Endometrial microvascular endothelial cells (primary cell): Measurements from ENCODE around the gene HBEGF. TPM values are rescaled to one million over a fixed set of nuclear protein-coding genes. Genes with fewer than 3 reads are reported as not detected.

Experiments used
- in situ Hi-C: cut with HindIII; loops from 2 replicates; pipeline ENCODE4 v1.10.0; 2017; ENCODE audit warnings: low sequenced_read_pairs, low pct_unique_long_range_greater_than_20kb; ENCODE audit errors: inconsistent ontology term
- total RNA-seq: library from RNA; depleted of rRNA; stranded (reverse); fragments of >200 nt; gene quantifications from one replicate; pipeline ENCODE4 v1.2.3, GENCODE V29; 2015; ENCODE audit errors: inconsistent ontology term

The HBEGF gene
- total RNA-seq, 1 donor from 2014 or later = 60.5 TPM

DNA sequence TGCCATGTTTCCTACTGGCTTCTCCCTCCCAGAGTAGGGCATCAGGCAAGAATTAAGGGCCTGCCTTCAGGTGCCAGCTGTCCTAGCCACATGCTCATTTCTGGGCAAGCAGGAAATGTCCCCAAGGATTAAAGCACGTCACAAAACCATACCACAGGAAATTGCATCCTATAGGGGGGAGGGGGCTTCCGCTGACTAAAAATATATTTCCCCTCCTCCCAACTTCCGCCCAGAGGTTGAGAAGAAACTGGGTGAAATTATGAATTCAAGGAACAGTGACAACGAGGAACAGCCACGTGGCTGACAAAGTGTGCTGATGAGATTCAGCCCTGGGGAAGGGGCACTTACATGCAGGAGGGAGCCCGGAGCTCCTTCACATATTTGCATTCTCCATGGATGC is 4.1 kb downstream of the HBEGF start:
- in situ Hi-C loops = loop anchor here (25.0 kb wide), 1 partner anchor 220 kb away; the partner anchor contains the start of genes APBB3, SLC35A4 and SRA1

DNA sequence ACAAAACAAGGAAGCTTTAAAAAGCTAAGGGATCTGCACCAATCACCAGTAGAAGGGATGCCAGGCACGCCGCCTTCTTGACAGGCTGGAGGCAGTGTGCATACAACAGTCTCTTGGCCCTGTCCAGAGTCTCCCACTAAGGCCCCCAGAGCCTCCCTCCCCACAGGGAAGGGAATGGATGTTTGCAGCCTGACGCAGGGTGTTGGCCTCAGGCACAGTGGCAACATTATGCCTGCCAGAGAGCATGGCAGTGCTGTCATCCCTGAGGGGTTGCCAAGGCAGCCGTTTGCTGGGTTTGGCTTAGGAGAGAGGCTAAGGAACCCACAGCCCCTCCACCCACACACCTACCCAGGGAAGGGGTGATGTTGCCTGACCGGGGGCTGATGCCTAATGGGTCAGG is 4.8 kb downstream of the HBEGF start:
- in situ Hi-C loops = loop anchor here (25.0 kb wide), 1 partner anchor 221 kb away; the partner anchor contains the start of genes APBB3, SLC35A4 and SRA1

- in situ Hi-C loops = loop anchor here (25.0 kb wide), 1 partner anchor 222 kb away; the partner anchor contains the start of genes APBB3, SLC35A4 and SRA1
Observed at GRCh38 chr5:140340605-140341121, 5.7 kb downstream of the HBEGF start.

DNA sequence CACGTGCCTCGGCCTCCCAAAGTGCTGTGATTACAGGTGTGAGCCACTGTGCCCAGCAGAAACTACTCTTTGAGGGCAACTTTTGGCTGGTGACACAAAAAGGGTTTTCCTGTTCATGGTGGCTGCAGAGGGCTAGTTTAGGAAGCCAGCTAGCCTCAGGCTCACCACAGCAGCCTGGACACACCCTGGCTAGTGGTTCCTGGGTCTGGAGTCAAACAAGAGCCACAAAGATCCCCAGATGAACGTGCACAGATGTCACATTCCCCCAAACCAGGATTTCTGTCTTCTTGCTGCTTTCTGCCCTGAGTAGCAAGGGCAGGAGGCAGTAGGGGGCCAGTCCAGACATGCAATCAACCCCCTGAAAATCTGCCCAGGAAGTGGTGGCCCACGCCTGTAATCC is 6.8 kb downstream of the HBEGF start:
- in situ Hi-C loops = loop anchor here (25.0 kb wide), 1 partner anchor 223 kb away; the partner anchor contains the start of genes APBB3, SLC35A4 and SRA1

DNA sequence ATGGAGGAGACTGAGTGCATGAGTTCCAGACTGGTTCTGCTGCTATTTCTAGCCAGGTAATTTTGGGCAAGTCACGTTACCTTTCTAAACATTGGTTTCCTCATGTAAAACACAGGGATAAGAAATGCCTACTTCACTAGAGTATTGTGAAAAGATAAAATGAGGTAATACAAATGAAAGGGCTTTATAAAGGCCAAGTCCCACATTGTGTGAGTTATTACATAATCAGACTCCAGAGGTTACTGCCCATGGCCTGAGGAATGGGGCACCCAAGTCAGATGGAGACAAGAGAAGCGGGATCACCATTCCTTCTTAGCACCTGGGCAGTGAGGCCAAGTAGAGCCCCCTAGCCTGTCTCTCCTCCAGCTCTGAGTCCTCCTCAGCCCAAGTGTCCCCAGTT is 7.5 kb downstream of the HBEGF start:
- in situ Hi-C loops = loop anchor here (25.0 kb wide), 1 partner anchor 223 kb away; the partner anchor contains the start of genes APBB3, SLC35A4 and SRA1

GRCh38 chr5:140338336-140338735 is 8.1 kb downstream of the HBEGF start:
- in situ Hi-C loops = loop anchor here (25.0 kb wide), 1 partner anchor 224 kb away; the partner anchor contains the start of genes APBB3, SLC35A4 and SRA1

GRCh38 chr5:140337880-140338279 is 8.5 kb downstream of the HBEGF start:
- in situ Hi-C loops = loop anchor here (25.0 kb wide), 1 partner anchor 224 kb away; the partner anchor contains the start of genes APBB3, SLC35A4 and SRA1

GRCh38 chr5:140336388-140336787 is 10.0 kb downstream of the HBEGF start:
- in situ Hi-C loops = loop anchor here (25.0 kb wide), 1 partner anchor 226 kb away; the partner anchor contains the start of genes APBB3, SLC35A4 and SRA1

- in situ Hi-C loops = loop anchor here (25.0 kb wide), 1 partner anchor 231 kb away; the partner anchor contains the start of genes APBB3, SLC35A4 and SRA1
Observed at GRCh38 chr5:140331638-140332037, 14.8 kb downstream of the HBEGF start.

GRCh38 chr5:140329739-140330481 is 16.5 kb downstream of the HBEGF start:
- in situ Hi-C loops = loop anchor here (25.0 kb wide), 1 partner anchor 232 kb away; the partner anchor contains the start of genes APBB3, SLC35A4 and SRA1

DNA sequence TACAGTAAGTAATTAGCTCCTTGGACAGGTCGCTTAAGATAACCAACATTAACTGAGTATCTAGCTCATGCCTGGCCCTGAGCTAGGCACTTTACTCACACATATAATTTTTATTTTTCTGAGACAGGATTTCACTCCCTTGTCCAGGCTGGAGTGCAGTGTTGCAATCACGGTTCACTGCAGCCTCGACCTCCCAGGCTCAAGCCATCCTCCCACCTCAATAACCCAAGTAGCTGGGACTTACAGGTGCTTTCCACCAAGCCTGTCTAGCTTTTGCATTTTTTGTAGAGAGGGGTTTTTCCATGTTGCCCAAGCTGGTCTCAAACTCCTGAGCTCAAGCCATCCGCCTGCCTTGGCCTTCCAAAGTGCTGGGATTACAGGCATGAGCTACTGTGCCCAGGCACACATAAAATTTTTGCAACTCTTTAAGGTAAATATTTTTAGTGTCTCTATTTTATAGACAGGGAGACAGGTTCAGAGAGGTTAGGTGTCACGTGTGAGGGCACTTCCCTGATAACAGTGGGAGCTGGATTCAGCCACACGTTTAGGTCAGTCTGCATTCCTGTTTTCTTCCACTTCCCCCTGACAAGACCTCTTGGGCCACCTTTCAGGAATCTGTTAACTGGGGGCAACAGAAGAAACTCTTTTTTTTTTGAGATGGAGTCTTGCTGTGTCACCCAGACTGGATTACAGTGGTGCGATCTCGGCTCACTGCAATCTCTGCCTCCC is 18.2 kb downstream of the HBEGF start:
- in situ Hi-C loops = loop anchor here (25.0 kb wide), 1 partner anchor 234 kb away; the partner anchor contains the start of genes APBB3, SLC35A4 and SRA1

- in situ Hi-C loops = loop anchor here (25.0 kb wide), 1 partner anchor 235 kb away; the partner anchor contains the start of genes APBB3, SLC35A4 and SRA1
Observed at GRCh38 chr5:140327589-140327988, 18.8 kb downstream of the HBEGF start.

DNA sequence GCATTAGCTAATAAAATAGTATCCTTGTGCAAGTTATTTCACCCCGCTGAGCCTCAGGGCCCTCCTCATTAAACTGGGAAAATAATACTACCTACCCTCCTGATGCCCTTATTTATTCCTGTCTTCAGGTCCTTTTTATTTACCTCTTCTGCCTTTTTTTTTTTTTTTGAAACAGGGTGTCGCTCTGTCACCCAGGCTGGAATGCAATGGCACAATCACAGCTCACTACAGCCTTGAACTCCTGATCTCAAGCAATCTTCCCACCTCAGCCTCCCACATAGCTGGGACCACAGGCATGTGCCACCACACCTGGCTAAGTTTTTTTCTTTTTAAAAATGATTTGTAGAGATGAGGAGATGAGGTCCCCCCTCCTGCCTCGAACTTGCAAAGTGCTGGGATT is 20.9 kb downstream of the HBEGF start:
- in situ Hi-C loops = loop anchor here (25.0 kb wide), 1 partner anchor 237 kb away; the partner anchor contains the start of genes APBB3, SLC35A4 and SRA1

DNA sequence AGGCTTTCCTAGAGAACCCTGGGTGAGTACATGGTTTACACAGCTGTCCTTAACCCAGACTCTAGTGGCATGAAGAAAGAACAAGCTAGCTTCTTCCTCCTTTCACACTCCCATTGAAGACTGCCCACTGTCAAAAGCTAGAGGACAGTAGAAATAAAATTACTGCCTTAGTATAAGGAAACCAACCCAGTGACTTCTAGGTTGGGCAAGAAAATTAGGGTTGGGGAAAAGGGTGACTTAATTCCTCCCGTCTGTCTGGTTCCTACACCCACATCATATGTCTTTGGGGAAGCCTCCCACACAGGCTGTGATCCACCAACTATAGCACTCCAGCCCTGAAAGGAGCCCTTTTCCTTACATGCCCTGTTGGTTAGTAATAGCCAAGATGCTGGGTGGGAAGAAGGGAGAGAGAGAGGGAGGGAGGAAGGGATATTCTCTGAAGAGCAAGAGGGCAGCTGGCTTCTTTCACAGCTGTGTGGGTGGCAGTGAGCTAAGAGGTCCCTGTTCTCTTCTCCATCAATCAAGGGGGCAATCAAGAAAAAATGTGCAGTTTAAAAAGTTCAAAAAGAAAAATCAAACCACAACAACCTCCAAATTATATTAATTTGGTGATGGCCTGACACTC is 21.7 kb downstream of the HBEGF start:
- in situ Hi-C loops = loop anchor here (25.0 kb wide), 1 partner anchor 238 kb away; the partner anchor contains the start of genes APBB3, SLC35A4 and SRA1

DNA sequence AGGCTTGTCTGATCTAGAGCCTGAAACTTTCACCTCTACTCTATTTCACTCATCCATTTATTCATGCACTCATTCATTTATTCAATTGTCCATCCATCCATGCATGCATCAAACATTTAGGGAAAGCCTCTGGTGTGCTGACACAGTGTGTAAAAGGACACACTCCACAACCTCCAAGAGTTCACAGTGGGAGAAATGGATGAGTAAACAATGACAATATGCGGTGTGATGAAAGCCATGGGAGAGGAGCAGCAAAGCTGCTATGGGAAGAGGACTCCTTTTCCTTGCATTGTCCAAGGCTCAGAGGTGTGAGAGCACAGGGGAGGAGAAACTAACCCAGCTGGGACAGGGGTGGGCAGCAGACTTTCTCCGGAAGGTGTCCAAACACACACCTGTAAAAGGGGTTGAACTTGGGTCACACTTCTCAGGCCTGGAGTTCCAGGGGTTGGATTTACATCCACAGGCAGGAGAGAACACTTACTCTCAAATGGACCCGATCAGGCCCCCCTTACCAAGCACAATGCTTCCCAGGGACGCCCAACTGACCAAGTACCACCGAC is 22.3 kb downstream of the HBEGF start:
- in situ Hi-C loops = no loop called here

GRCh38 chr5:140322751-140323731 is 23.4 kb downstream of the HBEGF start:
- in situ Hi-C loops = no loop called here

DNA sequence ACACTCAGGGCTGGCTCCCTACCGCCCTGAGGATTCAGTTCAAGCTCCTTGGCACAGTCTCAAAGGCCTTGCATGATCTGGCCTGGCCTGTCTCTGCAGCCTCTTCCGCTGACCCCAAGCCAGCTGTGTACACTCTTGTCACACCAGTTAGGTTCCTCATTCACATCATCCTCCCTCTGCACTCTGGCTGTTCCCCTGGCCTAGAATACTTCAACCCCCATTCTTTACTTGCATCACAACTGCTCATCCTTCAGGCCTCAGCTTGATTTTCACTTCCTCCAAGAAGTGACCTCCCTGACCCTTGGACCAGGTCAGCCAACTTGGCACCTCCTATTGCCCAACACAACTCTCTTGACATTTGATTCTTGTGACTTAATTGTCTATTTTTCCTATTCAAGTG is 24.6 kb downstream of the HBEGF start:
- in situ Hi-C loops = no loop called here
